Natural killer cell (primary cell): ENCODE data around the gene ZNF574. TPM values are rescaled to one million over a fixed set of nuclear protein-coding genes. Genes with fewer than 3 reads are reported as not detected.

Experiments used
- ATAC-seq, 3 donors: fragments of 150-1000 bp in 2 of 3; fragments of 200-7000 bp in 1 of 3; cut with Tn5 transposase; 1 replicate in 1 of 3; 2 replicates in 2 of 3; pipeline ENCODE4 v1.10.0; 2021; ENCODE audit warnings: mild to moderate bottlenecking in 2 of 3, moderate library complexity in 2 of 3
- DNase-seq, 2 donors: peaks; one replicate each; pipeline versions ENCODE4 v3.0.0 to v3.0.0-alpha.2; 2013 to 2021; ENCODE audit warnings: mixed read lengths in 1 of 2
- H3K27ac ChIP-seq: one replicate; pipeline ENCODE4 v1.5.1; 2013; ENCODE audit warnings: mild to moderate bottlenecking, low read length
- H3K27me3 ChIP-seq: one replicate; pipeline ENCODE4 v1.6.1; 2013; ENCODE audit warnings: low read length; ENCODE audit not compliant: control insufficient read depth, insufficient read depth
- H3K36me3 ChIP-seq: one replicate; pipeline ENCODE4 v1.6.1; 2013; ENCODE audit warnings: low read length; ENCODE audit not compliant: control insufficient read depth, insufficient read depth
- H3K4me1 ChIP-seq: one replicate; pipeline ENCODE4 v1.6.1; 2013; ENCODE audit warnings: low read length; ENCODE audit not compliant: control insufficient read depth, insufficient read depth
- H3K4me3 ChIP-seq: one replicate; pipeline ENCODE4 v1.5.1; 2013; ENCODE audit warnings: low read length
- H3K9me3 ChIP-seq: one replicate; pipeline ENCODE4 v1.6.1; 2013; ENCODE audit warnings: low read length; ENCODE audit not compliant: control insufficient read depth, insufficient read depth
- H3K27ac Mint-ChIP-seq, 2 donors: one replicate each; pipeline ENCODE4 v1.8.0; 2022; ENCODE audit warnings: mild to moderate bottlenecking in 2 of 2, mixed read lengths in 2 of 2, moderate library complexity in 1 of 2
- H3K27me3 Mint-ChIP-seq, 2 donors: one replicate each; pipeline ENCODE4 v1.8.0; 2022; ENCODE audit warnings: low read depth in 2 of 2, mixed read lengths in 2 of 2
- H3K36me3 Mint-ChIP-seq: one replicate; pipeline ENCODE4 v1.8.0; 2022; ENCODE audit warnings: mixed read lengths
- H3K4me1 Mint-ChIP-seq, 2 donors: one replicate each; pipeline ENCODE4 v1.8.0; 2022; ENCODE audit warnings: mixed read lengths in 2 of 2
- H3K4me3 Mint-ChIP-seq: one replicate; pipeline ENCODE4 v1.8.0; 2022; ENCODE audit warnings: mild to moderate bottlenecking, moderate library complexity, mixed read lengths
- H3K9me3 Mint-ChIP-seq, 2 donors: one replicate each; pipeline ENCODE4 v1.8.0; 2022; ENCODE audit warnings: mixed read lengths in 2 of 2
- WGBS: methylation state at CpG from one replicate; pipeline ENCODE4 v1.1.7; 2013; ENCODE audit warnings: missing lambda C conversion rate; ENCODE audit not compliant: insufficient coverage; 5-methylcytosine and 5-hydroxymethylcytosine counted together
- intact Hi-C: fragments of 100-400 bp; cut with micrococcal nuclease; formaldehyde crosslinking; loops from one replicate; pipeline ENCODE4 v1.14.2; 2022
- total RNA-seq, 4 donors: library from RNA; stranded (reverse); fragments of 120-200 nt in 1 of 4; gene quantifications; one replicate each; pipeline versions ENCODE4 v1.2.3 to v1.2.4, GENCODE V29; 2013 to 2022
- TF ChIP-seq, protein P1 (sequence below): fragments of 200-600 bp; IDR thresholded peaks from one replicate; pipeline ENCODE4 v1.8.0; 2022; ENCODE audit warnings: antibody characterized with exemption

The ZNF574 gene
- total RNA-seq, 3 donors from 2014 or later (not counting 1 experiment from before 2014, with no cell fraction given) = 21.6 to 23.7 (median 23.1) TPM

DNA sequence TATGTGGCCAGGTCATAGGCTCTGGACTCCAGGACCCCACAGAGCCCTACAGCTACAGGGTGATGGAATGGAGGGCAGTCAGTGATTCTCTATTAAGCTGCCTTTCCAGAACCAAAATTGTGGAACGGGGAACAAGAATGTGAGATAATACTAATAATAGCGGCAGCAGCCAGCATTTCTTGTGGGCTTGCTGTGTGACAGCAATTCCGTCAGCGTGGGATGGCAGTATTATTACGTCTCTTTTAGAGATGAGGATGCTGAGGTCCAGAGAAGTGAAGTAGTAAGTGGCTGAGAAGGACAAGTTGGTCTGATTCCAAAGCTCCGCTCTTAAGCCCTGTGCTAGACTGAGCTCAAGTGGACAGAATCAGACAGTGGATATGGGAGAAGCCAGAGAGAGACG is 30.4 kb upstream of the ZNF574 start:
- ATAC-seq = no peak
- H3K9me3 ChIP-seq = no peaks in the 10 kb centered on the region
- Mint-ChIP-seq H3K4me1 (peaks cover 0 to 6% of the 10 kb centered on the region in 2 donors), H3K9me3 (no peaks in the 10 kb centered on the region), H3K27me3 (peaks cover 0 to 7% of the 10 kb centered on the region in 2 donors), H3K36me3 (no peaks in the 10 kb centered on the region), H3K4me3 (no peak overlapping the region), H3K27ac (no peak overlapping the region)
- TF ChIP-seq, protein P1, sequence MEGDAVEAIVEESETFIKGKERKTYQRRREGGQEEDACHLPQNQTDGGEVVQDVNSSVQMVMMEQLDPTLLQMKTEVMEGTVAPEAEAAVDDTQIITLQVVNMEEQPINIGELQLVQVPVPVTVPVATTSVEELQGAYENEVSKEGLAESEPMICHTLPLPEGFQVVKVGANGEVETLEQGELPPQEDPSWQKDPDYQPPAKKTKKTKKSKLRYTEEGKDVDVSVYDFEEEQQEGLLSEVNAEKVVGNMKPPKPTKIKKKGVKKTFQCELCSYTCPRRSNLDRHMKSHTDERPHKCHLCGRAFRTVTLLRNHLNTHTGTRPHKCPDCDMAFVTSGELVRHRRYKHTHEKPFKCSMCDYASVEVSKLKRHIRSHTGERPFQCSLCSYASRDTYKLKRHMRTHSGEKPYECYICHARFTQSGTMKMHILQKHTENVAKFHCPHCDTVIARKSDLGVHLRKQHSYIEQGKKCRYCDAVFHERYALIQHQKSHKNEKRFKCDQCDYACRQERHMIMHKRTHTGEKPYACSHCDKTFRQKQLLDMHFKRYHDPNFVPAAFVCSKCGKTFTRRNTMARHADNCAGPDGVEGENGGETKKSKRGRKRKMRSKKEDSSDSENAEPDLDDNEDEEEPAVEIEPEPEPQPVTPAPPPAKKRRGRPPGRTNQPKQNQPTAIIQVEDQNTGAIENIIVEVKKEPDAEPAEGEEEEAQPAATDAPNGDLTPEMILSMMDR = no peak
- no peaks in the 10 kb centered on the region for H3K36me3 ChIP-seq
- DNase-seq = no peak
- H3K4me3 ChIP-seq = no peak overlapping the region
- no peaks in the 10 kb centered on the region for H3K4me1 ChIP-seq
- H3K27ac ChIP-seq = no peak overlapping the region
- 83% methylated on average over 7 of the region's 7 CpGs for WGBS
- intact Hi-C loops = no loop called here
- H3K27me3 ChIP-seq = no peaks in the 10 kb centered on the region

DNA sequence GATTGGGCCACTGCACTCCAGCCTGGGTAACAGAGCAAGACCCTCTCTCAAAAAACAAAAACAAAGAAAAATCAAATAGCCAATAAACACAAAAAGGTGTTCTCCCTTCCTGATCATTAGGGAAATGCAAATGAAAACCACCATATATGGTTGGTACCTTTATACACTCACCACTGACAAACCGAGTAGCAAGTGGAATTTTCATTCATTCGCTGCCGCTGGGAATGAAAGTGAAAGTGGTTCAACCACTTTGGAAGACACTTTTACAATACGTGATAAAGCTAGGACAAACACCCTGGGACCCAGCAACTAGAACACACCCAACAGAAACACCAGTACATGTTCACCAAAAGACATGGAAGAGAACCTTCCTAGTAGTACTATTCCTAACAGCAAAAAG is 27.0 kb upstream of the ZNF574 start:
- peaks cover 0 to 6% of the 10 kb centered on the region in 2 donors for H3K4me1 Mint-ChIP-seq
- intact Hi-C loops = no loop called here
- no peaks in the 10 kb centered on the region for H3K9me3 Mint-ChIP-seq
- TF ChIP-seq, protein P1 = no peak
- Histone ChIP-seq H3K4me1 (no peaks in the 10 kb centered on the region), H3K36me3 (no peaks in the 10 kb centered on the region), H3K27me3 (no peaks in the 10 kb centered on the region), H3K4me3 (no peak overlapping the region), H3K9me3 (no peaks in the 10 kb centered on the region), H3K27ac (no peak overlapping the region)
- H3K36me3 Mint-ChIP-seq = no peaks in the 10 kb centered on the region
- H3K27ac Mint-ChIP-seq = no peak overlapping the region
- peaks cover 0 to 9% of the 10 kb centered on the region in 2 donors for H3K27me3 Mint-ChIP-seq
- ATAC-seq (no peak), DNase-seq (peak in 1 of 2 donors; percentile 25)
- H3K4me3 Mint-ChIP-seq = no peak overlapping the region
- WGBS = 22% methylated on average over 1 of the region's 4 CpGs

DNA sequence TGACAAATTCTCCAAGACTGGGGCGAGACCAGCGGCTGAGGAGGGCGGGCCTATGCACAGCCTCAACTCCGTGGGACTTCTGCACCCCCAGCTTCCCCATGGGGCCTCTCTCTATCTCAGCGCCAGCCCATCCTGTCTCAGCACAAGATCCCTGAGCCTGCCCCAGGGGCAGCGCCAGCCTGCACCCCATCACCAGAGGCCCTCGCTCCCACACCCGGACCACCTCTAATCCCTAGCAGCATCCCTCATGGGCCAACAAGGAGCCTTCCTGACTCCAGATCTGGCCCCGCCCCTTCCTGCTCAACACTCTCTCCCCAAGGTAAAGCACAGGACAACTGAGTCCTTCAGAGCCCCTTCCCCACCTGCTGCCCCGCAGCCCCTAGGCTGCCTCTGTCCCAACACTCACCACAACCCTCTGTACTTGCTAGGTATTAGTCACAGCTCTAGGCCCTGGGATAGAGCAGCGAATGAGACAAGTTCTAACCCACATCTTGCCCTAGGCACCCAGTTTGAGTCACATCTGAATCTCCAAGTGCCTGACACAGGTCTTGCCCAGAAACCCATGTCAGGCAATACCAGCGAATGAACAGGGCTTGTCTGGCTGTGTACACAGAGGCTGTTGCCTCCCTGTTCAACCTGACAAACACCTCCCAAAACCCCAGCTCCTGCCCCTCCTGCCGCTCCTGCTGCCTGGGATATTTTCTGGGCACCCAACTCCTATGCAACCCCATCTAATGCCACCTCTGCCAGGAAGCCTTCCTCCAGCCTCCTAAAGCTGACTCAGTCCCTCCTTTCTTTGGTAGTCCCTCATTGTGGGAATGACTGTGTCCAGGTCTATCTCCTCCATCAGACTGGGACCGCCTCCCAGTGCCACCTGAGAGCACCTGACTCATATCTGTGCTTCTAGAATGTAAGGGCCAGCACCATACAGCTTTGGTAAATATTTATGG is 24.5 kb upstream of the ZNF574 start:
- intact Hi-C loops = no loop called here

More for the DNA sequence above, 24.5 kb upstream of the ZNF574 start:
- Histone ChIP-seq H3K27ac (no peak overlapping the region), H3K4me3 (no peak overlapping the region), H3K36me3 (no peaks in the 10 kb centered on the region), H3K9me3 (no peaks in the 10 kb centered on the region), H3K4me1 (no peaks in the 10 kb centered on the region), H3K27me3 (no peaks in the 10 kb centered on the region)
- DNase-seq (no peak), ATAC-seq (no peak)
- Mint-ChIP-seq H3K27ac (no peak overlapping the region), H3K36me3 (no peaks in the 10 kb centered on the region), H3K4me3 (no peak overlapping the region), H3K4me1 (peaks cover 0 to 6% of the 10 kb centered on the region in 2 donors), H3K9me3 (no peaks in the 10 kb centered on the region), H3K27me3 (peaks cover 0 to 3% of the 10 kb centered on the region in 2 donors)
- 87% methylated on average over 14 of the region's 14 CpGs for WGBS
- TF ChIP-seq, protein P1 = no peak
